ENCODE results near the gene GPS1.

GPS1 gene

DNA sequence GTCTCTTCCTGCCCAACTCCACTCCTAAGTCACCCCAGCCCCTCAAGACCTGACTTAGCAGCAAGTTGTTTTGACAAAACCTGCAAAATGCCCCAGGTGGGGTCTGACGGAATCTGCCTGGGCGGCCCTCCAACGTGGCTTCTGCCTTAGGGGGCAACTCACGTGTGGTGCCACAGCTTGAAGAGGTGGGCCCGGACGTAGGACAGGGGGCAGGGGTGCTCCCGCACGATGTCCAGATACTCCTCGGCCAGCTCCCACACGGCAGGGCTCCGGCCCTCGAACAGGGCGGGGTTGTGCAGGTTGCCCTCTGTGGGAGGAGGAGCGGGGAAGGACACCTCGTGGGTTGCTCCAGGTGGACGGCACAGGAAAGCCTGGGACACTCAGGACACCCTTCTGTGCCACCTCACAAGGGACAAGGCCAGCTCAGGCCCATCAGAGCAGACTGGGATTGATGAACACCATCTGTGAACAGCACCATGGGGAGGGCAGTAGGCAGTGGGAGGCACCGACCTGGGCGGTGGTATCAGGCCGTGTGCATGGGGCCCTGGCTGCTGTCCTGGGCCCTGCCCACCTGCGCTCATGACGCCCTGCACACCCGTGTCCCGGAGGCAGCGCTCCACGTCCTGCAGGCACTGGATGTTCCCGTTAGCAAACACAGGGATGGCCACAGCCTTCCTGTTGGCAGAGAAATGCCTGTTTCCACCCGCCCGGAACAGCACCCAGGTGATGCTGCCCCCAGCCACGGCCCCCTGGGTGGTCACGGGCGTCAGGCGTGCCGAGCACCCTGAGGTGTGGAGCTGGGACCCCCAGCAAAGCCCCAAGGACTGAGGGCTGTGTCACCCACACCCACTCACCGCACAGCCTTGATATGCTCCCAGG lies 9.6 kb downstream of the GPS1 start:
- DNase-seq, result no peak

DNA sequence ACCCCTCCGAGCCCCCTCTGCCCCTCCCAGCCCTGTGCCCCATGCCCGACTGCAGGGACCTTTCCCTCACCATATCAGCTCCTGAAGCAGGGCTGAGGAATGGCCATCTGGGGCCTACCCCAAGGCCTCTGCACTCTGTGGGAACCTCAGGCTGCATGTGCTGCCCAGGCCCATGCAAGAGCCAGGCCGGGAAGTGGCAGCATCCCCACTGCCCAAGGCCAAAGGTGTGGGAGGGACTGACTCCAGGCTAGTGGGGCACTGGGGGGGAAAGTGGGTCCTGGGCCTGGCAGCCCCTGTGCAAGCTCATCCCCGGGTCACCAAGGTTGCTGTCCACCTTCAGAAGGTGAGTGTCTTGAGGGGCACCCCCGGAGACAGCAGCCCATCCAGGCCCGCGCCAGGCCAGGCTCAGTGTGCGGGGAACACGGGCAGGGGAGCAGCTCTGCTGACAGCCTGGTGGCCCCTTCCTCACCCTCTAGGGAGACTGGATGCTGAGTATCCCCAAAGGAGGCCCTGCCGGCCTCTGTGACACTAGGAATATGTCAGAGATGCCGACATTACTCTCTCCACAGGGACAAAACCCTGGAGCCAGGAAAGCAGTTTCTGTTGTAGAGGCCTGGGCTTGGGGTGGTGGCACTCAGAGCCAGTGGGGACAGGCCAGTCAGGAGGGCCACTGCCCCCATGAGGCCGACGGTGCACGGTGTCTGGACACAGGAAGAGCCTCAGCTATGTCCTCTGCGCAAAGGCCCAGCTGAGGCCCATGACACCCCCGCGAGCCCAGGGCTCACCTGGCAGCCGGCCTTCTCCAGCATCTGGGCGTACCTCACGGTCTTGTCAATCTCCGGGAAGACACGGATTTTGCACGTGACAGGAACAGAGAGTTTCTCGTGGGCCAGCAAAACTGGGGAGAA lies 10.6 kb downstream of the GPS1 start:
- DNase-seq, result no peak

DNA sequence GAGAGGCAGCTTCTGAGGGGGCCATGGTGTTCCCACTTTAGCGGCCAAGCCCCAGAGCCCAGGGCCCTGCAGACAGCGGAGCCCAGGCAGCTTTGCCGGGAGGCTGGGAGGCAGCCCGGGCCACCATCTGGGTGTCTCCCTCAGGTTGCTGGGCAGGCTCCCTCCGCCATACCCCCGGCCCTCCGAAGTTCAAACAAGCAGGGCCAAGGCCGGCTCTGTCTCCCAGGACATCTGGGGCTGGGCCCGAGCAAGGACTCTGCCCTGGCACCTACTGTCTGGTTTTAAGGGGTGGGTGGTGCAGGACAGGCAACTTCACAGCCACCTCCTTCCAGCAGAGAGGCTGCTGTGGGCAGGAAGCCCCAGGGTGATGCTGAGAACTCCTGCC lies 11.3 kb downstream of the GPS1 start:
- DNase-seq, result no peak

DNA sequence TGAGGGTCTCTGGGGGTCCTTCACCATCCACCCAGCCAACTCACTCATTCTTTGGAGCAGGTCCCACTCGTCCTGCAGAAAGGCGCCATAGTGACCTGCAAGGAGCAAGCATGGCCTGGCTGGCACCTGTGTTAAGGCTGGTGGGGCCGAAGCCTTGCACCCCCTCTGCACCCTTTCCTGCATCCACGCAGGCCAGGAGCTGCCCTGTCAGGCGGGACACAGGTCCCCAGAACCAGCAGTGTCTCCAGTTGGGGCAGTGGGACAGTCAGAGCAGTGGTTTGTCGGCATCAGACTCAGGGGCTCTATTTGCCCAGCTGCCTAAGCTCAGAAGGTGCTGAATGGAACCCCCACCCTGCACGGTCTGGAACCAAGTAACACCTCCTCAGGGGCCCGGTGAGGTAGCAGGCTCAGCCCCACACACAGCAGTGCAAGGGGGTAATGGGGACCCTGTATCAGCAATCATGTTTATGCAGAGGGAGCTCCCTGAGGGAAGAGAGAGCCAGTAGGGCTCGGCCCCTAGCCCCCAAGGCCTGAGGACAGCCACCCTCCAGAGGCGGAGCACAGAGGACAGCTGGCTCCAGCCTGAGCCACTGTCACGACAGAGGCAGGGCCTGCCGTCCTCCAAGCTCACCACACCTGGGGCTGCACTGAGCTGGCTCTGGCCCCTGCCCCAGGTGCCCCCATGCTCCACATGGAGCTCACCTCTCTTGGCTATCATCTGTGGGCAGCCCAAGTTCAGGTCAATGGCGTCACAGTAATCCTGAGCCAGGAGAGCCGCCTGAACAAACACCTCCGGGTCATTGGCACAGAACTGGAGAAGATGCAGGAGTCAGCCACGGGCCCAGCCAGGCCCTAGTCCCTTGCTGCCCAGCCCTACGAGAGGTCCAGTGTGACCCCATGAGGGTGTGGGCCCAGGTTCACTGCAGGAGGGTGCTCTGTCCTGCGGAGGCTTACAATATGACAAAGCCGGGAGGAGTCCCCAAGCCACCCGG lies 12.0 kb downstream of the GPS1 start:
- DNase-seq, result no peak

DNA sequence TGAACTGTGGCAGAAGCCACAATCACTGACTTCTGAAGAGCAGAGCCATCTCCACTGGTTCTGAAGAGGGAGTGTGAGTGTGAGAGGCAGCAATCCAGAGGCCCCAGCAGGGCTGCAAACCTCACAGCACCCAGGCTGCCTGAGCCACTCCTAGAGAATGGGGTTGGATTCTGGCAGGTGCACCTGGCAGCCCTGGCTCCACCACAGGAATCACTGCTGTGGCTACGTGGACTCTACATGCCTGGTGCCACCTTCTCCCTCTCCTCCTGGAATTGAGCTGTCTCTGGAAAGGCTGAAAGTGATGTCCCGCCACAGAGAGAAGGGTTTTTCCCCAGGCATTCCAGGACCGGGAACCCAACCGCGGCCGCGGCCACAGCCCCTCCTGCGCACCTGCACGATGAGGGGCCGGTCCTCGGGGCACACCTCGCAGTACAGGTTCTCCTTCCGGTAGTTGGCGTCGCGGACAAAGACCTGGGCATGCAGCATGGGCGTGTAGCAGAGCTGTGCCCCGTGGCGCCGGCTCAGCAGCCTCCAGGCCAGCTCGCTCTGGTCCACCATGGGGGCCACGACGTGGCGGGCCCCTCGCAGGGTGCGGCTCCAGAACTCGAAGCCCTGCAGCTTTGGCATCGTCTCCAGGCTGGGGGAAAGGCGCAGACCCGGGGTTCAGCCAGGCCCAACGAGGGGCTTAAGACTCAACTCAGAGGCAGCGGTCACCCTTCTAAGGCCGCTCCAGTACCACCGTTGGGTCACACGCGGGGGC lies 12.9 kb downstream of the GPS1 start:
- DNase-seq, result no peak

DNA sequence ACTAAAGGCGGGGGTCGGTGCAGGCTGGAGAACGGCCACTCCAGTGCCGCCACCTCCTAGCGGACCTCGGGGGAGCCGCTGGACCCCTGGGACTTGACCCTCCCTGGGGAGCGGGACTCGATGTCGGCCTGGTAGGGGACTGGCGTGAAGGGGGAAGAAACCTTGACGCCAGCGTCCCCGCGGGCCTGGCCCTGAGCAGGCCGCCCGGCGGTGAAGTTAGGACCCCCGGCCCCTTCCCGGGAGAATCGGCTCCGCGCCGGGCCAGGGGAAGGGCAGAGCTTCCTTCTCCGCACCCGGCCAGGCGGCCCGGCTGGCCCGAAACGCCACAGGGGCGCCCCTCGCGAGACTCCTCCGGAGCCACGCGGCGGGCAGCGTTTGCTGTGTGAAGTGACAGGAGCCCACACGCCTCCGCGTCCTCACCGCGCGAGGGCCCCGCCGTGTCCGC lies 13.5 kb downstream of the GPS1 start:
- no peak for DNase-seq

DNA sequence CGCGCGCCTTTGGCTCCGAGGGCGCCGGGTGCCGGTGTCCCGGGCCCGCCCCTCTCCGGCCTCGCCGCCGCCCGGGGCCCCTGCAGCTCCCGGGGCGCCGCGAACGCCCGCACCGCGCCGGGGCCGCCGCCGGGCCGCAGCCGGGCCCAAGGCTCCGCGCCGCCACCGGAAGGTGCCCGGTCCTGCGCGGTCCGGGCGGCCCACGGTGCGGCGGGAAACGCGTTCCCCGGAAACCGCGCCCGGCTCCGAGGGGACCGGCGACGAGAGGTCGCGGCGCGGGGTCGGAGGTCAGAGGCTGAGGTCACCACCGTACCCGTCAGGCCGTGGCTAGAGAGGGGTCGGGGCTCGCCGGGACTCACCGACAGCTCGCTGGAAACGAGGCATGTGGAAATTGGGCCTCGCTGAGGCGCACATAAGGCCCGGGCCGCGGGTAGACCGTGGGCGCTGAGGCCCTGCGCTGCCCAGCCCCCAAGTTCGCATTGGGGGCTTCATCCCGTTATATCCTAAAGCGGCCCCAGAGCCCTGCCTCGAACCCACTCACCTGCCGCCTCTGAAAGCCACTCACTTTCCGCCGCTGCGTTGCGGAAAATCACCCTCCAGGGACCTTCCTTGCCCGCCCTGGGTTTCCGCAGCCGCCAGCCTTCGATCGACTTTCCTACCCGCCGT lies 14.1 kb downstream of the GPS1 start, which contains the start of gene DUS1L:
Gene DUS1L (minus strand): TSS at position 167 of the 666 bp plus-strand sequence. CDS start 745 bp downstream, outside the sequence.
- DNase-seq, result peak; percentile 58

DNA sequence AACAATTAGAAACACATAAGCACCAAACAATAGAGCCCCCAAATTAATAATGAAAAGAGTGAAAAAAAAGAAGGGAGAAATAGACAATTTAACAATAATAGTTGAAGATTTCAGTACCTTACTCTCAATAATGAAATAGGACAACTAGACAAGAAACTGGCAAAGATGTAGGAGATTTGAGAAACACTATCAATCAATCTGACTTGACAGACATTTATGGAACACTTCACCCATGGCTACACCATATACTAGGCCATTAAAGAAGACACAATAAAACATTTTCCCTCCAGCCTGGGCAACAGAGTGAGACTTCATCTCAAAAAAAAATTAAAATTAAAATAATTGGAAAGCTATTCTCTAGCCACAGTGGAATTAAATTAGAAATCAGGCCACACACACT lies 18.9 kb downstream of the GPS1 start:
- DNase-seq, result no peak

DNA sequence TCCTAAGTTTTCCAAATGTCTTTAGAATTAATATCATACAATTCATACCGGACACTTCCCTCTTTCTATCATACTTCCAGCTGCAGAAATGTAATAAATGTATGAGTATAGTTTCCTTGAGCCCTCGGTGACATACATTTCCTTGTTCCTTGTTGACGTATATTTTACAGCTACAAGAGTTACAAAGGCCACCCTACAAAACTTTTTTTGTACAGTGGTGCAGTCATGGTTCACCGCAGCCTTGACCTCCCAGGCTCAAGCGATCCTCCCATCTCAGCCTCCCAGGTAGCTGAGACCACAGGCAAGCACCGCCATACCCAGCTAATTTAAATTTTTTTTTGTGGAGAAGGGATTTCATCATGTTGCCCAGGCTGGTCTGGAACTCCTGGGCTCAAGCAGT lies 21.1 kb downstream of the GPS1 start:
- no peak for DNase-seq

DNA sequence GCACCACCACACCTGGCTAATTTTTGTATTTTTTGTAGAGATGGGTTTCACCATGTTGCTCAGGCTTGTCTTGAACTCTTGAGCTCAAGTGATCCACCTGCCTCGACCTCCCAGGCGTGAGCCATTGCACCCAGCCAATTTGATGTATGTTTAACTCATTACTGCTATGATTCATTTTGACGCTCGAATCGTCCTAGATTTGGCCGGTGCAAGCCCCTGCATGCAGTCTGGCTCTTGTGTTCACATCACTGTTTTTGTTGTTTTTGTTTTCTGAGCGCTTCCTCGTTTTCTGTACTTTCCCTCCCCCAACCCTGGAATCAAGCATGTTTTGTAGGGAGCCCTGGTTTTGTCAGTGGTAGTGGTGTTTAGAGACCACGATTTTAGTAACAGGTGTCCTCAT lies 21.7 kb downstream of the GPS1 start:
- DNase-seq, result no peak

DNA sequence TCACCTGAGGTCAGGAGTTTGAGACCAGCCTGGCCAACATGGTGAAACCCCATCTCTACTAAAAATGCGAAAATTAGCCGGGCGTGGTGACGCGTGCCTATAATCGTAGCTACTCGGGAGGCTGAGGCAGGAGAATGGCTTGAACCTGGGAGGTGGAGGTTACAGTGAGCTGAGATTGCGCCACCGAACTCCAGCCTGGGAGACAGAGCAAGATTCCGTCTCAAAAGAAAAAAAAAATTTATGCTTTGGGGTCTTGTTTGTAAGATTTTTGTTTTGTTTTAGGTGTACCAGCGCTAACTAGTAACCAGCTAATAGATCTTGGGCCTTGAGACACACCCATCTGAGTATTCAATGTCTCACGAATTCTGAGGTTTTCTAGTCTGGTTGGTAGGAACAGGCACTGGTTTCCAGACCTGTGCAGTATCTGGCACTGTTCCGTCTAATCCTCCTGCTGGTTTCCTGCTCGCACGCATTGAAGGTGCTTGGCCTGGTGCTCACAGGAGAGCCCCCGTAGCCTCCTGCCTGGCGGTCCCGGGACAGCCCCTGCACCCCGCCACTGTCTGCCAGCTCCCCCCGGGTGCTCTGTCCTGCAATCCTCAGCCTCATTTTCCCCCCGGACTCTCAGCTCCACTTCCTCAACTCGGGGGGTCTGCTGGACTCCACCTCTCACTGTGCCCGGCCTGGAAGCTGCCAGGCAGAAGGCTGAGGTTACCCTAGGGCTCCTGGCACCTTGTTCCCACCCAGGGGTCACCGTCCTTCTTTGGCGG lies 24.5 kb downstream of the GPS1 start:
- no peak for DNase-seq

DNA sequence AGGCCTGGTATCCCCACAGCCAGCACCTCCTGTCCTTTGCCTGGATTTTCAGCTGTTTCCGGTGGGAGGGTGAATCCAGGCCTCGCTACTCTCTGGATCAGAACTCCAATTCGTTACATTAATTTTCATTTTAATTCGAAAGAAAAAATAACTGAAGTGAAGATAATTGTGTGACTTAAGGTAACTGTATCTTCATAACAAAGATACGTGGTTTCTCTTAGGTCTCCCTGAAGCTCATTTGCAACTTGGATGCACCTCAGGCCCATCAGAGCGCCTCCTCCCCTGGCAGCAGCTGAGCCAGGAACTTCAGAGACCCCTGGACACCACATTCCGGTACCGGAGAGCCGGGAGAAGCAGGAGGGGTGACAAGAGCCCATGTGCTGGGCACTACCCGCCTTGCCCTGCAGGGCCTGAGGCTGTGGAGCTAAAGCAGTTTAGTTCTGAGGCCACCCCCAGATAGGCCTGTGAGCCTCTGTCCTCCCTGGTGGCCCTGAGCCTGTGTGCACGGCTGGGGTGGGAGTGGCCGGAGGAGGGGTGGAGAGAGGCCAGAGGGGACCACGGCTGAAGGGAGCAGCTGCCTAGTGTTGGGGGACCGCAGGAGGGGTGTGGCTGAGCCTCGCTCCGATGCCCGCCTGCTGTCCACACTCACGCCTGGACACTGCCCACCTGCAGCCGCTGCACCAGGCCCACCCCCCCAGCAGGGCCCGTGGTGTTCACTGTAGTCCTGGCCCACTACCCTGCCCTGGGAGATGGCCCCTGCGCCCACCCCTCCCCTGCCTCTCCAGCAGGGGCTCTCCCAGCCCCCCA lies 25.3 kb downstream of the GPS1 start:
- DNase-seq, result no peak

DNA sequence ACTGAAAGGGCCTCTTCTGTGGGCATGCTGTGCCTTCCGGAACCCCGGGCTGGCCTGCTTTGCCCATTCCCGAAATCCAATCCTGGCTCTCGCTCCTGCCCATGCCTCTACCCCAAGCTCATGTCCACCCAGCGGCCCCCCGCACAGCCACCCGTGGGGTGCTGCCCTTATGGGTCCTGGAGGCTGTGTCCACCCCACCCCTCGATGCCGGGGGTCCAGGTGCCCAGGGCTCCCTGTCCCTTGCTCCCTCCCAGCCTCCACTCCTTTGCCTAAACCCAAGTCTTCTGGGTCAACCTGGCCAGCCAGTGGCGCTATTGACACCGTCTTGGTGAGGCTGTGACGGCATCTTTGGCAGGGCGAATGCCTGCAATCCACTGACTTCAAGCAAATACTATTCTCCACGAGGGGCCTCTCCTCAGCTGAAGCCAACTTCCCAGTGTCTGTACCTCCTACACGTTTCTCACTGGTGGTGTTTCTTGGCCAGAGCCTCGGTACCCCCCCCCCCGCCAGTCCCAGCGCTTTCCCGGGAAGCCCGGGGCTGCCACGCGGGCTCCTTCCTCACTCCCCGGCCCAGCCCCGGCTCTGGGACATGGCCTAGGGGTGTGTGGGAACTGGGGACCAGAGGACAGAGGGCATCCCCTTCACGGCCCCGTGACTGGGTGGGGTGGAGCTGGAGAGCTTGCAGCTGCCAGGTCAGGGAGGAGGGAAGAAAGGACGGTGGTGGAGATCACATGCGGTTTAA lies 26.1 kb downstream of the GPS1 start:
- no peak for DNase-seq

DNA sequence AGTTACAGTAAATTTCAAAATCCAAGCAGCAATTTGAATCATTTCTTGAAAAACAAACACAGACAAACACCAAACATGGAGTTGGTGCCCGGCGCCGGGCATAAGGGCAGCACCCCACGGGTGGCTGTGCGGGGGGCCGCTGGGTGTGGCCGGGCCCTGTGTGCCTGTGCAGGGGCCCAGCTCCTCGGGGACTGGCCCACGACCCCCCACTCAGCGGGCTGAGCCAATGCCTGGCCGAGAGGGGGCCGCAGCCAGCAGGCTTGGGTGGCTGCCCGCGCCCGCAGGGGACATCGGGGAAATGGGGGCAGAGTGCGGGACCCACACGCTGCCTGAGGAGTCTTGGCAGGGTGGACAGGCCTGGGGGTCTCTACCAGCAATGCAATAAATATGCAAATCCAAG lies 26.7 kb downstream of the GPS1 start:
- DNase-seq, result no peak

DNA sequence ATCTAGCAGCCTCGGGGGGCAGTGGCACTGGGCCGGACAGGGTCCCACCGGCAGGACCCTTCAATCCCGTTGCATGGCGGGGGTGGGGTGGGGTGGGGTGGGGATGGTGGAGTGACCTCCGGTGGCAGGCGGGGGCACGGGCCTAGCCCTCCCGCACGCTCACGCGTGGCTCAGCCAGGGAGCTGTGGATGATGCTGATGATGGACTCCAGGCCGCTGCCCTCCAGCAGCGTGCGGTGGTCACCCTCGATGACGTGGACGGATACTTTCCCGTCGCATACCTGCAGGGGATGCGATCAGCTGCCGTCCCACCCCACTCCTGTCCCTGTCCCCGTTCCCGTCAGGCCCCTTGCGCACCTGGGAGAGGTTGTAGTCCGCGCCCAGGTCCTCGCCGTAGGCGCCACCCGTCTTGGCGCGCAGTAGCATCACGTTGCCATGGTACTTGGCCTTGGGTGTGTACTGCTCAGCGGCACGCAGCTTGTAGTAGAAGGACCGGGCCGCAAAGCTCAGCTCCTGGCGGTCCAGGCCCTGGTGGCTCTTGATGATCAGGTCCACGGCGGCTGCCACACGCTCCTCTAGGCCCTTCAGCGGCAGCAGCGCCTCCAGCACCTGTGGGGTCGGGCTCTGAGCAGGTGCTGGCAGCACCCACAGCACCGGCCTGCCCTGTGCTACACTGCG lies 27.4 kb downstream of the GPS1 start:
- no peak for DNase-seq

DNA sequence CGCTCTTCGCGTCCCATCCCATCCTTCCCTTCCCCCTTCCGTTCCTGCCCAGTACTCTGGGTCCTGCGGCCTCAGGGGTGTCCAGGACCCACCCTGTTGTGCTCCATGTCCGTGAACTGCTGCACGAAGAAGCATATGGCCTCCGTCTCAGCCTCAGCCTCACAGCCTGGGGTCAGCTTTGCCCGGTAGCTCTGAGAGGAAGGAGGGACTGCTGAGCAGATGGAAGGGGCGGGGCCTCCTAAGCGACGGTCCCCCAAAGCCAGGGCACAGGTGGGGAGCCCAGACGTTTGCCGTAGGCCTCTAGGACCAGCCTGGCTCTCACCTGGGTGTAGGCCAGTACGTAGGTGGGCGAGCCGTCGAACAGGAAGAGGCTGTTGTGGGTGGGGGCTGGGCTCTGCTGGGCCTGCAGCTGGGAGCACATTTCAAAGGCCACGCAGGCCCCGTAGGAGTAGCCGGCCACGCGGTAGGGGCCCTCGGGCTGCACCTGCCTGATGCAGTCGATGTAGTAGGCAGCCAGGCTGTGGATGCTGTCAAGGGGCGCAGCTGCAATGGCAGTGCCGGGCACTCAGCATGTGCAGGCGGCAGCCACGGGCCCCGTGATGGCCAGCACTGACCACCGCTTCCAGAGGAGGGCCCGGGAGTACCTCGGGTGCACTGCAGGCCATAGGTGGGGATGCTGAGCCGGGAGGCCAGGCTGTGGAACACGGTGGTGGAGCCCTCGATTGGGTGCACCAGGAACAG lies 28.5 kb downstream of the GPS1 start:
- no peak for DNase-seq

DNA sequence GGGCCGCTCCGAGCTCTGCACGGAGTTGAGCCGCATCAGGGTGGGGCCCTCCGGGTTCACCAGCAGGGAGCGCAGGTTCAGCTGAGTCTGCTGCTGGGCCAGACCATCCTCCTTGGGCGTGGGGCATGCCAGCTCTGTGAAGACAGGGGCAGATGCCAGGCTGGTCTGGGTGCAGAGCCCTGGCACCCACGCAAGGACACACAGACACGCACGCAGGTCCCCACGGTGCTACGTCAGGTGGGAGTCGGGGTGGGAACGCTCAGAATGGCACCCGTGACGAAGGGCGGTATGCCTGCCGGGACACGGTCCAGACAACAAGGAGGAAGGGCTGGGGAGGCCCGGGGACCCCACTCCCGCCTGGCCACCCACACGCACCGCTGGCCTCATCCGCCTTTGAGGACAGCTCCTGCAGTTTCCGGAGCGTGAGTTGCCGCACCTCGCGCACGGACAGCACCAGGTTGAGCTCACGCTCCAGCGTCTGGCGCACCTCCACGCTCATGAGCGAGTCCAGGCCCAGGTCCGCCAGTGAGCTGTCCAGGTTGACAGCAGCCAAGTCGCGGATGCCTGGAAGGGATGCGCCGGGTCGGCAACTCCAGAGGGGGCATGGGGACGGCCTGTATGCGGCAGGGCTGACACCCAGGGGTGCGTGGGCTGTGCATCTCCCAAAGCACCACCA lies 29.2 kb downstream of the GPS1 start:
- DNase-seq, result no peak
